ENCODE results near the gene NELFCD.

DNA sequence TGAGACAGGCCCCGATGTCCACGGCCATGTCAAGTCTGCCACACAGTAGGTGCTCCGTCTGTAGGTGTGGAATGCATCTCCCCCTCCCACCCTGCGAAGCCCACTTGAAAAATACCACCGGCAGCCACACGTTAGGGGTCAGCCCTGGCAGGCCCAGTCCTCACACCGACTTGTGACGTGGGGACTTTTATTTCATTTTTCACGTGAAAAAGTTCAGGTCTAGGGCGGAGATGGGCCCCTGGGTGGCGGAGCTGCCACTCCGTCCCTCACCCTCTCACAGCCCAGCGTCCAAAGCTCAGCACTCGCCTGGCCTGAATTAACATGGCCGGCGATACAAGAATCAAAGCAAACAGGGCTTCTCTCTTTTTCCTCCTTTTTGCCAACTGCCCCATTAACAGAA, 34.4 kb downstream of the NELFCD start:
- no peak for TF ChIP-seq POLR2A (IDR thresholded peaks at IDR 0.05)
- TF ChIP-seq, protein P1, sequence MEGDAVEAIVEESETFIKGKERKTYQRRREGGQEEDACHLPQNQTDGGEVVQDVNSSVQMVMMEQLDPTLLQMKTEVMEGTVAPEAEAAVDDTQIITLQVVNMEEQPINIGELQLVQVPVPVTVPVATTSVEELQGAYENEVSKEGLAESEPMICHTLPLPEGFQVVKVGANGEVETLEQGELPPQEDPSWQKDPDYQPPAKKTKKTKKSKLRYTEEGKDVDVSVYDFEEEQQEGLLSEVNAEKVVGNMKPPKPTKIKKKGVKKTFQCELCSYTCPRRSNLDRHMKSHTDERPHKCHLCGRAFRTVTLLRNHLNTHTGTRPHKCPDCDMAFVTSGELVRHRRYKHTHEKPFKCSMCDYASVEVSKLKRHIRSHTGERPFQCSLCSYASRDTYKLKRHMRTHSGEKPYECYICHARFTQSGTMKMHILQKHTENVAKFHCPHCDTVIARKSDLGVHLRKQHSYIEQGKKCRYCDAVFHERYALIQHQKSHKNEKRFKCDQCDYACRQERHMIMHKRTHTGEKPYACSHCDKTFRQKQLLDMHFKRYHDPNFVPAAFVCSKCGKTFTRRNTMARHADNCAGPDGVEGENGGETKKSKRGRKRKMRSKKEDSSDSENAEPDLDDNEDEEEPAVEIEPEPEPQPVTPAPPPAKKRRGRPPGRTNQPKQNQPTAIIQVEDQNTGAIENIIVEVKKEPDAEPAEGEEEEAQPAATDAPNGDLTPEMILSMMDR (IDR thresholded peaks at IDR 0.05): no peak
